Keratinocyte (primary cell): Measurements from ENCODE around the gene ACOT7. TPM values are rescaled to one million over a fixed set of nuclear protein-coding genes. Genes with fewer than 3 reads are reported as not detected.

Experiments
- DNase-seq: peaks from one replicate; pipeline ENCODE4 v3.0.0-alpha.2; 2011; ENCODE audit warnings: low read depth, missing footprints, low spot score
- FAIRE-seq: peaks from 2 replicates; lab custom pipeline; 2011; peaks lifted over from hg19 to GRCh38; lab: Jason Lieb, UNC
- H2AFZ ChIP-seq: 2 replicates; pipeline ENCODE4 v1.6.0; 2012; ENCODE audit warnings: low read length, control low read depth, inconsistent platforms; ENCODE audit not compliant: control insufficient read depth
- H3K27ac ChIP-seq: 2 replicates; pipeline ENCODE4 v1.5.1; 2011; ENCODE audit warnings: low read length; ENCODE audit not compliant: control insufficient read depth, insufficient read depth
- H3K27me3 ChIP-seq: 3 replicates; pipeline ENCODE4 v1.6.0; 2011; ENCODE audit warnings: low read length; ENCODE audit not compliant: control insufficient read depth, insufficient read depth; ENCODE audit errors: extremely low read depth
- H3K36me3 ChIP-seq, 2 experiments: 2 replicates in 1 of 2; 3 replicates in 1 of 2; pipeline ENCODE4 v1.5.1; 2011; ENCODE audit warnings: low read length in 2 of 2, mild to moderate bottlenecking in 1 of 2; ENCODE audit not compliant: control insufficient read depth in 2 of 2, insufficient read depth in 2 of 2; ENCODE audit errors: extremely low read depth in 1 of 2
- H3K4me1 ChIP-seq: 3 replicates; pipeline ENCODE4 v1.5.1; 2011; ENCODE audit warnings: low read length; ENCODE audit not compliant: control insufficient read depth, insufficient read depth; ENCODE audit errors: extremely low read depth
- H3K4me2 ChIP-seq: 3 replicates; pipeline ENCODE4 v1.6.0; 2011; ENCODE audit warnings: low read depth, low read length; ENCODE audit not compliant: control insufficient read depth, insufficient read depth; ENCODE audit errors: extremely low read depth
- H3K4me3 ChIP-seq, 3 experiments: fragments of 200-600 bp in 1 of 3; sonication (generic) in 1 of 3; 2 replicates in 2 of 3; 3 replicates in 1 of 3; pipeline ENCODE4 v1.5.1; 2011 to 2016; ENCODE audit warnings: low read length in 3 of 3, mild to moderate bottlenecking in 3 of 3, control low read depth in 2 of 3, inconsistent platforms in 1 of 3, low read depth in 1 of 3, mixed read lengths in 1 of 3, mixed run types in 1 of 3, moderate library complexity in 1 of 3; ENCODE audit not compliant: control insufficient read depth in 2 of 3, insufficient read depth in 2 of 3; ENCODE audit errors: extremely low read depth in 1 of 3
- H3K79me2 ChIP-seq: 2 replicates; pipeline ENCODE4 v1.6.0; 2012; ENCODE audit warnings: low read length; ENCODE audit not compliant: control insufficient read depth, insufficient read depth
- H3K9ac ChIP-seq: 3 replicates; pipeline ENCODE4 v1.6.0; 2011; ENCODE audit warnings: low read length; ENCODE audit not compliant: control insufficient read depth, insufficient read depth; ENCODE audit errors: extremely low read depth
- H3K9me1 ChIP-seq: 3 replicates; pipeline ENCODE4 v1.6.0; 2011; ENCODE audit warnings: low read length; ENCODE audit not compliant: control insufficient read depth, insufficient read depth; ENCODE audit errors: extremely low read depth
- H3K9me3 ChIP-seq: 2 replicates; pipeline ENCODE4 v1.5.1; 2012; ENCODE audit warnings: low read depth, low read length; ENCODE audit not compliant: control insufficient read depth
- H4K20me1 ChIP-seq: 3 replicates; pipeline ENCODE4 v1.6.0; 2011; ENCODE audit warnings: low read length; ENCODE audit not compliant: control insufficient read depth, insufficient read depth; ENCODE audit errors: extremely low read depth
- CTCF ChIP-seq, 3 experiments: IDR thresholded peaks in 1 of 3; conservative IDR thresholded peaks in 1 of 3; optimal IDR thresholded peaks in 1 of 3; 2 replicates in 2 of 3; 3 replicates in 1 of 3; pipeline versions ENCODE3 to v1.5.1; 2011; ENCODE audit warnings: low read length in 3 of 3, mild to moderate bottlenecking in 3 of 3, moderate library complexity in 2 of 3, control low read depth in 1 of 3, inconsistent platforms in 1 of 3; ENCODE audit not compliant: insufficient read depth in 2 of 3; ENCODE audit errors: extremely low read depth in 1 of 3
- EZH2 ChIP-seq: IDR thresholded peaks from one replicate; pipeline ENCODE4 v1.6.1; 2012; ENCODE audit warnings: inconsistent platforms, mild to moderate bottlenecking, low read length, moderate library complexity
- dilution Hi-C: fragments of 300-500 bp; cut with MboI; formaldehyde crosslinking; loops from one replicate; pipeline ENCODE4 v1.7.0; 2020; ENCODE audit warnings: low sequenced_read_pairs; ENCODE audit not compliant: extremely low pct_ligation_motif_present
- polyA plus RNA-seq, 5 experiments: library from polyadenylated mRNA; depleted of rRNA in 3 of 5; stranded (reverse) in 3 of 5; stranded (forward) in 1 of 5; unstranded in 1 of 5; fragments of >200 nt; gene quantifications; 1 replicate in 1 of 5; 2 replicates in 3 of 5; 3 replicates in 1 of 5; pipeline versions ENCODE4 v1.2.1 to v1.2.3, GENCODE V29; 2011 to 2012; ENCODE audit warnings: missing spikeins in 2 of 5, low read depth in 1 of 5, low replicate concordance in 1 of 5

Gene ACOT7
- polyA plus RNA-seq, 1 donor (not counting 4 experiments of a cell fraction or from before 2014, with no cell fraction given): 226 TPM

GRCh38 chr1:6267686-6268322 lies 125.8 kb downstream of the ACOT7 start:
- H4K20me1 ChIP-seq: no peaks in the 10 kb centered on the region
- peaks cover 11 to 31% of the 10 kb centered on the region in 2 experiments for H3K36me3 ChIP-seq
- TF ChIP-seq CTCF (optimal IDR thresholded peaks at IDR 0.05 in 1 of 3, IDR thresholded peaks at IDR 0.05 in 1 of 3, conservative IDR thresholded peaks at IDR 0.05 in 1 of 3; ENCODE audit: extremely low read depth in 1 of 3, insufficient read depth in 2 of 3, low read length in 3 of 3) (no peak), EZH2 (no peak)
- peak; percentile 33 for DNase-seq
- H3K4me2 ChIP-seq: peak overlapping the region; percentile 55
- FAIRE-seq: peak; percentile 81
- H3K9ac ChIP-seq: no peak overlapping the region
- H3K9me1 ChIP-seq: no peaks in the 10 kb centered on the region
- no peak overlapping the region for H2AFZ ChIP-seq
- dilution Hi-C loops: no loop called here
- no peak overlapping the region for H3K4me3 ChIP-seq
- no peaks in the 10 kb centered on the region for H3K79me2 ChIP-seq
- H3K27me3 ChIP-seq: no peaks in the 10 kb centered on the region
- peaks cover 22% of the 10 kb centered on the region for H3K4me1 ChIP-seq
- no peak overlapping the region for H3K27ac ChIP-seq
- no peaks in the 10 kb centered on the region for H3K9me3 ChIP-seq

- Histone ChIP-seq H3K4me3 (no peak overlapping the region), H4K20me1 (no peaks in the 10 kb centered on the region), H3K36me3 (peaks cover 11 to 22% of the 10 kb centered on the region in 2 experiments), H3K27me3 (no peaks in the 10 kb centered on the region), H3K4me1 (peaks cover 22% of the 10 kb centered on the region), H3K9ac (no peak overlapping the region), H3K4me2 (no peak overlapping the region), H2AFZ (no peak overlapping the region), H3K9me3 (no peaks in the 10 kb centered on the region), H3K79me2 (no peaks in the 10 kb centered on the region), H3K9me1 (no peaks in the 10 kb centered on the region), H3K27ac (no peak overlapping the region)
- DNase-seq: no peak
- TF ChIP-seq CTCF (optimal IDR thresholded peaks at IDR 0.05 in 1 of 3, IDR thresholded peaks at IDR 0.05 in 1 of 3, conservative IDR thresholded peaks at IDR 0.05 in 1 of 3; ENCODE audit: extremely low read depth in 1 of 3, insufficient read depth in 2 of 3, low read length in 3 of 3) (no peak), EZH2 (no peak)
- no peak for FAIRE-seq
- dilution Hi-C loops: no loop called here
These were observed 126.9 kb downstream of the ACOT7 start for GRCh38 chr1:6266641-6267040.
